Measurements from ENCODE around the gene LDLRAP1.

- TF ChIP-seq CTCF (IDR thresholded peaks at IDR 0.05): no peak
- no peak for TF ChIP-seq POLR2A (IDR thresholded peaks at IDR 0.05)
These were observed 56.7 kb downstream of the LDLRAP1 start for GRCh38 chr1:25599969-25600610.

Measured in vagina (tissue), 2 donors.